ENCODE results near the gene PTPRM. TPM values are rescaled to one million over a fixed set of nuclear protein-coding genes. Genes with fewer than 3 reads are reported as not detected.

PTPRM gene
- total RNA-seq, 1 experiment from 2014 or later = 14.5 TPM

GRCh38 chr18:8051453-8051852 is 484.3 kb downstream of the PTPRM start:
- H2AFZ ChIP-seq (ENCODE audit: low read depth, low read length, poor library complexity, severe bottlenecking) = no peak overlapping the region
- no peak overlapping the region for H3K27ac ChIP-seq (ENCODE audit: low read depth, low read length)
- H4K20me1 ChIP-seq (ENCODE audit: insufficient read depth) = no peaks in the 10 kb centered on the region
- no TSS peak for BruUV-seq (replicated peaks)
- no peak for DNase-seq (ENCODE audit: low read depth, low spot score)
- CTCF ChIA-PET = no interaction called here
- no peak overlapping the region for H3K4me2 ChIP-seq (ENCODE audit: low read length)
- no peaks in the 10 kb centered on the region for H3K27me3 ChIP-seq (ENCODE audit: insufficient read depth, low read length)
- H3K9me2 ChIP-seq (ENCODE audit: insufficient read depth) = no peaks in the 10 kb centered on the region
- intact Hi-C loops (cut with micrococcal nuclease) = no loop called here
- POLR2A ChIA-PET = no interaction called here
- no peaks in the 10 kb centered on the region for H3K79me2 ChIP-seq (ENCODE audit: insufficient read depth, low read length)
- RAD21 ChIA-PET (ENCODE audit: low non-redundant PET in 1 of 2, low total read pairs in 2 of 2, uncharacterized antibody in 2 of 2, unreplicated experiment in 2 of 2) = no interaction called here
- ATAC-seq = no peak
- no peak overlapping the region for H3K9ac ChIP-seq (ENCODE audit: low read length)
- H3K36me3 ChIP-seq (ENCODE audit: control insufficient read depth in 1 of 2, insufficient read depth in 2 of 2, low read length in 2 of 2) = no peaks in the 10 kb centered on the region
- TF ChIP-seq POLR2A (IDR thresholded peaks at IDR 0.05; ENCODE audit: borderline replicate concordance, extremely low read depth, insufficient read depth, insufficient read length) (no peak), YY1 (IDR thresholded peaks at IDR 0.05; ENCODE audit: extremely low read depth, insufficient replicate concordance, low read depth, low read length) (no peak), ELF1 (IDR thresholded peaks at IDR 0.05; ENCODE audit: borderline replicate concordance, low read depth) (no peak), CTCF (IDR thresholded peaks at IDR 0.05 in 2 of 3, conservative IDR thresholded peaks at IDR 0.05 in 1 of 3; ENCODE audit: borderline replicate concordance in 1 of 3, insufficient read depth in 1 of 3, low read depth in 2 of 3, low read length in 2 of 3) (no peak), CBX3 (IDR thresholded peaks at IDR 0.05; ENCODE audit: low read depth) (no peak), FOSL1 (IDR thresholded peaks at IDR 0.05; ENCODE audit: low read depth) (no peak), CEBPB (IDR thresholded peaks at IDR 0.05; ENCODE audit: low read depth) (no peak), TCF7L2 (IDR thresholded peaks at IDR 0.05; ENCODE audit: borderline replicate concordance, extremely low read depth, insufficient read depth, insufficient read length) (no peak), SP1 (IDR thresholded peaks at IDR 0.05; ENCODE audit: low read depth) (no peak), RAD21 (IDR thresholded peaks at IDR 0.05; ENCODE audit: low read depth) (no peak), MAX (IDR thresholded peaks at IDR 0.05) (no peak), ZBTB33 (IDR thresholded peaks at IDR 0.05; ENCODE audit: extremely low read depth, insufficient replicate concordance, low read length) (no peak)
- H3K4me1 ChIP-seq (ENCODE audit: control insufficient read depth in 1 of 2, insufficient read depth in 2 of 2, low read length in 2 of 2) = peaks cover 3 to 4% of the 10 kb centered on the region in 2 experiments; a peak in 2 of 4 replicates
- H3K4me3 ChIP-seq (replicated peaks in 1 of 2; ENCODE audit: low read depth in 1 of 2, low read length in 2 of 2) = no peak overlapping the region
- H3K9me3 ChIP-seq (ENCODE audit: control insufficient read depth in 1 of 2, insufficient read depth in 1 of 2, low read depth in 1 of 2, low read length in 2 of 2) = no peaks in the 10 kb centered on the region

Measured in HCT116 (cell line).